Testis (tissue), 2 donors: ENCODE results near the gene SRGAP1.

ENCODE experiments used
- POLR2A ChIP-seq: fragments of 450-650 bp; IDR thresholded peaks from one replicate; pipeline ENCODE4 v1.6.1; 2017; ENCODE audit warnings: antibody characterized with exemption, mild to moderate bottlenecking, moderate library complexity
- TF ChIP-seq, protein P1 (sequence below), 3 experiments: fragments of 450-650 bp in 2 of 3; fragments of 200-600 bp in 1 of 3; sonication (generic) in 1 of 3; IDR thresholded peaks; one replicate each; pipeline ENCODE4 v1.5.1; 2016 to 2019; ENCODE audit warnings: antibody characterized with exemption in 3 of 3, mild to moderate bottlenecking in 2 of 3, moderate library complexity in 1 of 3

DNA sequence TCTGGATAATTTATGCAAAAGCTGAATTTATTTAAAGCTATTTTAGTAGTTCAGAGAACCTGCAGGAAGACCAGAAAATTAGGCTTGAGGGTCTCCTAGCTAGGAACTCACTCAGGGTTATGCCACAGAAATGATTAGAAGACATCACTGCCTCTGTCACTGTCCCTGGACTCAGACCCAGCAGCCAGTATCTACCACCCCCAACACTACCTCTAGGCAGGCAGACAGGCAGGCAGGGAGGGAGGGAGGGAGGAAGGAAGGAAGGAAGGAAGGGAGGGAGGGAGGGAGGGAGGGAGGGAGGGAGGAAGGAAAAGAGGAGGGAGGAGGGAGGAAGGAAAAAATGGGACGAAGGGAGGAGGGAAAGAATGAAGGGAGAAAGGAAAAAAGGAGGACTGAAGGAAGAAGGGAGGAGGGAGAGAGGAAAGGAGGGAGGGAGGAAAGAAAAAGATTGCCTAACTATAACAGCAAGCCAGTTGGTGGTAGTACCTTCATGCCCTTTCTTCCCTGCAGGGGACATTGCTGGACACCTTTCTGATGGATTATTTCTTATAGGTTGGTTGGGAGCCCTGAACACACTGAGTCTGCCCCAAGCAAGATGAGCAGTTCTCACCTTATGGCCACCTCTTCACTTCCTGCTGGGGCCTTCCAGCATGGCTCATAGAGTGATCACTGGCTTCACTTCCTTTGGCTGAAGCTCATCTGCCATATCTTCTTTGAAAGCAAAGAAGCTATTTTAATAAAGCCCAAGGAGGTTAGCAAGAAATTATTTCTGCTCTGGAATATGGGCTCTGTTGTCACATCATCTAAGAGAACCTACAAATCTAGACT lies 327.9 kb downstream of the SRGAP1 start:
- TF ChIP-seq, protein P1, sequence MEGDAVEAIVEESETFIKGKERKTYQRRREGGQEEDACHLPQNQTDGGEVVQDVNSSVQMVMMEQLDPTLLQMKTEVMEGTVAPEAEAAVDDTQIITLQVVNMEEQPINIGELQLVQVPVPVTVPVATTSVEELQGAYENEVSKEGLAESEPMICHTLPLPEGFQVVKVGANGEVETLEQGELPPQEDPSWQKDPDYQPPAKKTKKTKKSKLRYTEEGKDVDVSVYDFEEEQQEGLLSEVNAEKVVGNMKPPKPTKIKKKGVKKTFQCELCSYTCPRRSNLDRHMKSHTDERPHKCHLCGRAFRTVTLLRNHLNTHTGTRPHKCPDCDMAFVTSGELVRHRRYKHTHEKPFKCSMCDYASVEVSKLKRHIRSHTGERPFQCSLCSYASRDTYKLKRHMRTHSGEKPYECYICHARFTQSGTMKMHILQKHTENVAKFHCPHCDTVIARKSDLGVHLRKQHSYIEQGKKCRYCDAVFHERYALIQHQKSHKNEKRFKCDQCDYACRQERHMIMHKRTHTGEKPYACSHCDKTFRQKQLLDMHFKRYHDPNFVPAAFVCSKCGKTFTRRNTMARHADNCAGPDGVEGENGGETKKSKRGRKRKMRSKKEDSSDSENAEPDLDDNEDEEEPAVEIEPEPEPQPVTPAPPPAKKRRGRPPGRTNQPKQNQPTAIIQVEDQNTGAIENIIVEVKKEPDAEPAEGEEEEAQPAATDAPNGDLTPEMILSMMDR (IDR thresholded peaks at IDR 0.05), result no peak
- no peak for TF ChIP-seq POLR2A
